Neural cell (in vitro differentiated cells): Measurements from ENCODE around the gene KRTAP12-1. TPM values are rescaled to one million over a fixed set of nuclear protein-coding genes. Genes with fewer than 3 reads are reported as not detected.

Experiments
- H2AFZ ChIP-seq: fragments of 200-600, 300-800 bp; sonication (generic), shearing (Covaris generic); 2 replicates; pipeline ENCODE4 v1.6.0; 2014; ENCODE audit warnings: low read depth, mild to moderate bottlenecking, antibody characterized with exemption, low read length, moderate library complexity
- H3F3A ChIP-seq: fragments of 200-600 bp; shearing (Covaris generic); 2 replicates; pipeline ENCODE4 v1.6.1; 2016; ENCODE audit warnings: mild to moderate bottlenecking, moderate library complexity, mixed read lengths, antibody characterized with exemption, low read length; ENCODE audit not compliant: insufficient read depth, poor library complexity, severe bottlenecking
- H3K27ac ChIP-seq: fragments of 200-600, 300-800 bp; sonication (generic), shearing (Covaris generic); 2 replicates; pipeline ENCODE4 v1.5.1; 2014; ENCODE audit warnings: mild to moderate bottlenecking, low read length, moderate library complexity
- H3K27me3 ChIP-seq: fragments of 300-800, 200-600 bp; sonication (generic), shearing (Covaris generic); 2 replicates; pipeline ENCODE4 v1.6.0; 2014; ENCODE audit warnings: mild to moderate bottlenecking, low read depth, low read length, moderate library complexity; ENCODE audit not compliant: insufficient read depth
- H3K36me3 ChIP-seq: fragments of 300-800, 200-600 bp; sonication (generic), shearing (Covaris generic); 2 replicates; pipeline ENCODE4 v1.5.1; 2014; ENCODE audit warnings: mild to moderate bottlenecking, antibody characterized with exemption, low read length, moderate library complexity; ENCODE audit not compliant: insufficient read depth
- H3K4me2 ChIP-seq: fragments of 300-800, 200-600 bp; sonication (generic), shearing (Covaris generic); 2 replicates; pipeline ENCODE4 v1.6.0; 2014; ENCODE audit warnings: mild to moderate bottlenecking, low read length
- H3K4me3 ChIP-seq: fragments of 300-800, 200-600 bp; sonication (generic), shearing (Covaris generic); 2 replicates; pipeline ENCODE4 v1.5.1; 2014; ENCODE audit warnings: mild to moderate bottlenecking, low read length, moderate library complexity
- H3K79me2 ChIP-seq: fragments of 200-600 bp; shearing (Covaris generic); replicated peaks from 2 replicates; pipeline ENCODE4 v1.6.0; 2014; ENCODE audit warnings: mild to moderate bottlenecking, low read length, moderate library complexity; ENCODE audit not compliant: insufficient read depth
- H3K9ac ChIP-seq: fragments of 300-800, 200-600 bp; sonication (generic), shearing (Covaris generic); 2 replicates; pipeline ENCODE4 v1.6.1; 2016; ENCODE audit warnings: mild to moderate bottlenecking, low read length, mixed read lengths
- H3K9me2 ChIP-seq: fragments of 200-600 bp; shearing (Covaris generic); 2 replicates; pipeline ENCODE4 v1.6.1; 2016; ENCODE audit warnings: mild to moderate bottlenecking, low read length, mixed read lengths; ENCODE audit not compliant: insufficient read depth
- H3K9me3 ChIP-seq: fragments of 200-600, 300-800 bp; sonication (generic), shearing (Covaris generic); 2 replicates; pipeline ENCODE4 v1.6.1; 2016; ENCODE audit warnings: mild to moderate bottlenecking, mixed run types, low read length, moderate library complexity, mixed read lengths
- H4K20me1 ChIP-seq: fragments of 200-600 bp; shearing (Covaris generic); 2 replicates; pipeline ENCODE4 v1.6.1; 2016; ENCODE audit warnings: mild to moderate bottlenecking, mixed run types; ENCODE audit not compliant: insufficient read depth
- EP300 ChIP-seq: fragments of 450-650 bp; conservative IDR thresholded peaks from 2 replicates; pipeline ENCODE4 v1.6.1; 2014; ENCODE audit warnings: antibody characterized with exemption, mild to moderate bottlenecking, moderate library complexity; ENCODE audit not compliant: poor library complexity, severe bottlenecking
- EZH2 ChIP-seq: fragments of 200-600, 300-800 bp; shearing (Covaris generic), sonication (generic); IDR thresholded peaks from 2 replicates; pipeline ENCODE4 v1.6.1; 2014; ENCODE audit warnings: antibody characterized with exemption, low read length, borderline replicate concordance, mild to moderate bottlenecking; ENCODE audit not compliant: insufficient read depth, poor library complexity, severe bottlenecking
- MXI1 ChIP-seq: fragments of 450-650 bp; conservative IDR thresholded peaks from 2 replicates; pipeline ENCODE4 v1.6.1; 2014; ENCODE audit warnings: antibody characterized with exemption, mild to moderate bottlenecking; ENCODE audit not compliant: poor library complexity, severe bottlenecking
- POLR2AphosphoS5 ChIP-seq: IDR thresholded peaks from 2 replicates; pipeline ENCODE4 v1.6.1; 2012
- RAD21 ChIP-seq: fragments of 450-650 bp; conservative IDR thresholded peaks from 2 replicates; pipeline ENCODE4 v1.6.1; 2014; ENCODE audit warnings: antibody characterized with exemption, mild to moderate bottlenecking, moderate library complexity
- SMC3 ChIP-seq: fragments of 450-650 bp; conservative IDR thresholded peaks from 2 replicates; pipeline ENCODE4 v1.6.1; 2014; ENCODE audit warnings: antibody characterized with exemption, mild to moderate bottlenecking, moderate library complexity; ENCODE audit not compliant: poor library complexity
- TAF1 ChIP-seq: IDR thresholded peaks from 2 replicates; pipeline ENCODE4 v1.6.1; 2012; ENCODE audit warnings: low read depth
- polyA plus RNA-seq: library from polyadenylated mRNA; depleted of rRNA; stranded (reverse); fragments of >200 nt; gene quantifications from 2 replicates; pipeline ENCODE4 v1.2.3, GENCODE V29; 2014
- TF ChIP-seq, protein P1 (sequence below): fragments of 450-650 bp; IDR thresholded peaks from 2 replicates; pipeline ENCODE4 v1.5.1; 2014; ENCODE audit warnings: antibody characterized with exemption, mild to moderate bottlenecking, moderate library complexity; ENCODE audit not compliant: poor library complexity, severe bottlenecking
- TF ChIP-seq, protein P2 (sequence below): IDR thresholded peaks from 2 replicates; pipeline ENCODE4 v1.6.1; 2012; ENCODE audit warnings: borderline replicate concordance

KRTAP12-1 gene
- polyA plus RNA-seq, 1 donor from 2014 or later, result not detected

- TF ChIP-seq RAD21, result no peak
- TF ChIP-seq MXI1, result peak; percentile 28
These were observed 24.2 kb upstream of the KRTAP12-1 start for GRCh38 chr21:44706026-44706705.

DNA sequence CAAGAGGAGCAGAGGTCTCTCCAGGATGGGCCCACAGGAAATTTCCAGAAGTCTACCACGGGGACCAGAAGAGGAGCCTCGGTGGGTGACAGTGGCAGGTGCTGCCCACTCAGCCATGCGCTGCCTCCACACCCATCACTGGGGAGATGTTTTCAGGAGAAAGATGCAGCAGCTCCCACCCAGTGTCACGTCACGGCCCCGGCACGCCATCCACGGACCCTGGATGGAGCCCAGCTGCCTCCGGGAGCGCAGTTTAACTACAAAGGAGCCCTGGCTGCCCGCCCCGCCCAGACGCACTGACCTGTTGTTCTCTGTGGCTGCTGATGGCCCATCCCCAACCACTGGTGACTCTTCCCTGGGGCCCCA lies 22.7 kb upstream of the KRTAP12-1 start:
- Histone ChIP-seq H3K4me3 (no peak overlapping the region), H3K4me2 (no peak overlapping the region), H3K27ac (no peak overlapping the region), H3K36me3 (no peaks in the 10 kb centered on the region), H3K9ac (no peak overlapping the region), H3K9me3 (no peaks in the 10 kb centered on the region), H4K20me1 (no peaks in the 10 kb centered on the region), H3K27me3 (peaks cover 55% of the 10 kb centered on the region), H2AFZ (no peak overlapping the region), H3K9me2 (no peaks in the 10 kb centered on the region), H3F3A (no peaks in the 10 kb centered on the region), H3K79me2 (no peaks in the 10 kb centered on the region)
- TF ChIP-seq, protein P1, sequence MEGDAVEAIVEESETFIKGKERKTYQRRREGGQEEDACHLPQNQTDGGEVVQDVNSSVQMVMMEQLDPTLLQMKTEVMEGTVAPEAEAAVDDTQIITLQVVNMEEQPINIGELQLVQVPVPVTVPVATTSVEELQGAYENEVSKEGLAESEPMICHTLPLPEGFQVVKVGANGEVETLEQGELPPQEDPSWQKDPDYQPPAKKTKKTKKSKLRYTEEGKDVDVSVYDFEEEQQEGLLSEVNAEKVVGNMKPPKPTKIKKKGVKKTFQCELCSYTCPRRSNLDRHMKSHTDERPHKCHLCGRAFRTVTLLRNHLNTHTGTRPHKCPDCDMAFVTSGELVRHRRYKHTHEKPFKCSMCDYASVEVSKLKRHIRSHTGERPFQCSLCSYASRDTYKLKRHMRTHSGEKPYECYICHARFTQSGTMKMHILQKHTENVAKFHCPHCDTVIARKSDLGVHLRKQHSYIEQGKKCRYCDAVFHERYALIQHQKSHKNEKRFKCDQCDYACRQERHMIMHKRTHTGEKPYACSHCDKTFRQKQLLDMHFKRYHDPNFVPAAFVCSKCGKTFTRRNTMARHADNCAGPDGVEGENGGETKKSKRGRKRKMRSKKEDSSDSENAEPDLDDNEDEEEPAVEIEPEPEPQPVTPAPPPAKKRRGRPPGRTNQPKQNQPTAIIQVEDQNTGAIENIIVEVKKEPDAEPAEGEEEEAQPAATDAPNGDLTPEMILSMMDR, result no peak
- TF ChIP-seq EZH2 (no peak), EP300 (no peak), SMC3 (no peak), POLR2AphosphoS5 (no peak), TAF1 (no peak), MXI1 (no peak), RAD21 (no peak)
- TF ChIP-seq, protein P2, sequence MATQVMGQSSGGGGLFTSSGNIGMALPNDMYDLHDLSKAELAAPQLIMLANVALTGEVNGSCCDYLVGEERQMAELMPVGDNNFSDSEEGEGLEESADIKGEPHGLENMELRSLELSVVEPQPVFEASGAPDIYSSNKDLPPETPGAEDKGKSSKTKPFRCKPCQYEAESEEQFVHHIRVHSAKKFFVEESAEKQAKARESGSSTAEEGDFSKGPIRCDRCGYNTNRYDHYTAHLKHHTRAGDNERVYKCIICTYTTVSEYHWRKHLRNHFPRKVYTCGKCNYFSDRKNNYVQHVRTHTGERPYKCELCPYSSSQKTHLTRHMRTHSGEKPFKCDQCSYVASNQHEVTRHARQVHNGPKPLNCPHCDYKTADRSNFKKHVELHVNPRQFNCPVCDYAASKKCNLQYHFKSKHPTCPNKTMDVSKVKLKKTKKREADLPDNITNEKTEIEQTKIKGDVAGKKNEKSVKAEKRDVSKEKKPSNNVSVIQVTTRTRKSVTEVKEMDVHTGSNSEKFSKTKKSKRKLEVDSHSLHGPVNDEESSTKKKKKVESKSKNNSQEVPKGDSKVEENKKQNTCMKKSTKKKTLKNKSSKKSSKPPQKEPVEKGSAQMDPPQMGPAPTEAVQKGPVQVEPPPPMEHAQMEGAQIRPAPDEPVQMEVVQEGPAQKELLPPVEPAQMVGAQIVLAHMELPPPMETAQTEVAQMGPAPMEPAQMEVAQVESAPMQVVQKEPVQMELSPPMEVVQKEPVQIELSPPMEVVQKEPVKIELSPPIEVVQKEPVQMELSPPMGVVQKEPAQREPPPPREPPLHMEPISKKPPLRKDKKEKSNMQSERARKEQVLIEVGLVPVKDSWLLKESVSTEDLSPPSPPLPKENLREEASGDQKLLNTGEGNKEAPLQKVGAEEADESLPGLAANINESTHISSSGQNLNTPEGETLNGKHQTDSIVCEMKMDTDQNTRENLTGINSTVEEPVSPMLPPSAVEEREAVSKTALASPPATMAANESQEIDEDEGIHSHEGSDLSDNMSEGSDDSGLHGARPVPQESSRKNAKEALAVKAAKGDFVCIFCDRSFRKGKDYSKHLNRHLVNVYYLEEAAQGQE, result no peak

More at GRCh38 chr21:44706026-44706705, 24.2 kb upstream of the KRTAP12-1 start:
- Histone ChIP-seq H3F3A (no peaks in the 10 kb centered on the region), H3K36me3 (no peaks in the 10 kb centered on the region), H3K9ac (no peak overlapping the region), H3K27ac (no peak overlapping the region), H3K4me2 (no peak overlapping the region), H3K27me3 (peaks cover 70% of the 10 kb centered on the region), H3K9me3 (no peaks in the 10 kb centered on the region), H2AFZ (no peak overlapping the region), H4K20me1 (no peaks in the 10 kb centered on the region), H3K4me3 (peak overlapping the region; percentile 47), H3K9me2 (no peaks in the 10 kb centered on the region), H3K79me2 (no peaks in the 10 kb centered on the region)
